ENCODE results near the gene HYOU1.

- TF ChIP-seq CTCF (conservative IDR thresholded peaks at IDR 0.05) (no peak), EZH2 (IDR thresholded peaks at IDR 0.05; ENCODE audit: low read depth) (no peak)
Observed at GRCh38 chr11:119019996-119020395, 37.0 kb downstream of the HYOU1 start.
